Activated CD8-positive, alpha-beta memory T cell treated with anti-CD3 and anti-CD28 coated beads, Interleukin-2, amount 10 ng/mL, durations not matched to agents 7 days and 5 days (primary cell): ENCODE measurements around the gene TMIE. TPM values are rescaled to one million over a fixed set of nuclear protein-coding genes. Genes with fewer than 3 reads are reported as not detected.
A peak's percentile ranks its signal among the peaks of the same experiment; 100 is the strongest.
"Not testable (repeated sequence)": the region's sequence is repeated elsewhere in the genome, so short reads cannot be mapped to it uniquely, and the experiment has no call there.

Experiments used
- ATAC-seq: fragments of 150-1000 bp; cut with Tn5 transposase; one replicate; pipeline ENCODE4 v1.10.0; 2021; ENCODE audit warnings: moderate library complexity
- CTCF ChIA-PET: fragments of 350-600 bp; sonication (Branson Sonifier 250); formaldehyde crosslinking; loops from one replicate; lab custom pipeline; 2021; ENCODE audit warnings: antibody characterized with exemption; lab: Charles Lee
- DNase-seq: peaks from one replicate; pipeline ENCODE4 v3.0.0-alpha.2; 2020
- H3K27ac Mint-ChIP-seq: one replicate; pipeline ENCODE4 v1.8.0; 2021; ENCODE audit warnings: mild to moderate bottlenecking, mixed read lengths
- H3K27me3 Mint-ChIP-seq: one replicate; pipeline ENCODE4 v1.8.0; 2021; ENCODE audit warnings: mixed read lengths
- H3K36me3 Mint-ChIP-seq: one replicate; pipeline ENCODE4 v1.8.0; 2021; ENCODE audit warnings: mild to moderate bottlenecking, mixed read lengths
- H3K4me1 Mint-ChIP-seq: one replicate; pipeline ENCODE4 v1.8.0; 2021; ENCODE audit warnings: mixed read lengths
- H3K4me3 Mint-ChIP-seq: one replicate; pipeline ENCODE4 v1.8.0; 2021; ENCODE audit warnings: mild to moderate bottlenecking, moderate library complexity, mixed read lengths
- H3K9me3 Mint-ChIP-seq: one replicate; pipeline ENCODE4 v1.8.0; 2022; ENCODE audit warnings: low read depth, mixed read lengths
- total RNA-seq, 2 experiments: library from RNA; stranded (reverse); gene quantifications; one replicate each; pipeline ENCODE4 v1.2.3, GENCODE V29; 2021

TMIE gene
- total RNA-seq, 2 experiments from 2014 or later = not detected

DNA sequence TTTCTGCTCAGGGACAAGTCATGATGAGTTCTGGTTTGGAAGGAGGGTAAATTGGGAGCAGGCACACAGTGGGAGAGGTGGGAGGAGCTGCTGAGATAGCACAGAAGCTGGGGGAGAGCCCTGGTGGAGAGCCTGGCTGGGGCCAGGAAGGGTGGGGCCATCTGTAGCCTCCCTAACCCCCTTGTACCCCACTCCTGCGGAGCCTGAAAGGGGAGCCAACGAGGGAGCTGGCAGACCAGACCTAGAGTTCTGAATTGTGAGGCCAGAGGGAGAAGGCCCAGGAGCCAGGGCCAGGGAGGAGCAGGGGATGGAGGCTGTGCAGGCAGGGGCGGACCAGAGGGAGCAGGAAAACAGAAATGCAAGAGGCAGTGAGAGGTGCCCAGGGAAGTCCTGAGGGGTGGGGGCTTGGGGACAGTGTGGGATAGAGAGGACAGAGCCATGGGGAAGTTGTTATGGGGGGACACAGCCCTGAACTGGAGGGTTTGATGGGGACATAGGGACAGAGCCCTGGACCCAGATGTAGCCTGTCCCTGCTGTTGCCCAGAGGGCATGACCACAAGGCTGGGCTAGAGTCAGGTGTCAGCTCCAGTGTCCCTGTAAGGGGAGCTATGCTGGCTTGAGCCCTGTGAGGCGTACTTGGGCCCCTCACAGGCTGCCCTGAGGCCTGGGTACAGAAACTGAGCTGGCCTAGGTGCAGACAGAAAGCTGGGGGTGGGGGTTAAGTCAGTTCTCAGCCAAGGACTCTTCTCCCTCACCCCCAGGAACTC is 1.2 kb downstream of the TMIE start:
- DNase-seq (no peak), ATAC-seq (no peak)
- no peaks in the 10 kb centered on the region for H3K4me1 Mint-ChIP-seq
- no peak overlapping the region for H3K4me3 Mint-ChIP-seq
- CTCF ChIA-PET = interaction anchor here (1.6 to 2.5 kb wide), 3 partner anchors 193 to 210 kb away, joined by 5 to 11 read pairs (median 7); no protein-coding TSS in a partner anchor
- no peaks in the 10 kb centered on the region for H3K9me3 Mint-ChIP-seq
- H3K36me3 Mint-ChIP-seq = no peaks in the 10 kb centered on the region
- peaks cover 29% of the 10 kb centered on the region for H3K27me3 Mint-ChIP-seq
- H3K27ac Mint-ChIP-seq = no peak overlapping the region

DNA sequence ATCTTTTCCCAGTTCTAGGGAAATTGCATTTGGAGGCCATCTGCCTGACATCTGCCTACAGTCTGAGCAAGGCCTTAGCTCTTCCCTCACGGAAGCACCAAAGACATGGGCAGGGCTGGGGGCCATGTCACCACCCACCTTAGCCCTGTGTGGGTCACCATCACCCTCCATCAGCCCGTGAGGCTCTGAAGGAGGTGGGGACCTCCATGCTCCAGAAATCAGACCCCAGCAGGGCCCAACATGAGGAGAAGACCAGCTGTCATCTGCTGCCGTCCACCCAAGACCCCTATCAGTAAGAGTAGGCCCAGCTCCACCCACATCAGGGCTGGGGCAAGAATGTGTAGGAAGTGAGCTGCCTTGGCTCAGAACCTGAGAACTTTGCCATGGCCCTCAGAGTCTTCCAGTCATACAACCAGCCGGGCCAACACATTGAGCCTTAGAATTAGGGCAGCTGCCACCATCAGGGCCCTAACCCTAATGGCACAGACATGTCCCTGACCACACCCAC is 1.9 kb downstream of the TMIE start:
- H3K4me1 Mint-ChIP-seq = no peaks in the 10 kb centered on the region
- no peak overlapping the region for H3K4me3 Mint-ChIP-seq
- ATAC-seq (no peak), DNase-seq (no peak)
- CTCF ChIA-PET = interaction anchor here (1.6 to 2.5 kb wide), 3 partner anchors 192 to 210 kb away, joined by 5 to 11 read pairs (median 7); no protein-coding TSS in a partner anchor
- H3K27me3 Mint-ChIP-seq = peaks cover 29% of the 10 kb centered on the region
- no peaks in the 10 kb centered on the region for H3K36me3 Mint-ChIP-seq
- H3K9me3 Mint-ChIP-seq = no peaks in the 10 kb centered on the region
- no peak overlapping the region for H3K27ac Mint-ChIP-seq

DNA sequence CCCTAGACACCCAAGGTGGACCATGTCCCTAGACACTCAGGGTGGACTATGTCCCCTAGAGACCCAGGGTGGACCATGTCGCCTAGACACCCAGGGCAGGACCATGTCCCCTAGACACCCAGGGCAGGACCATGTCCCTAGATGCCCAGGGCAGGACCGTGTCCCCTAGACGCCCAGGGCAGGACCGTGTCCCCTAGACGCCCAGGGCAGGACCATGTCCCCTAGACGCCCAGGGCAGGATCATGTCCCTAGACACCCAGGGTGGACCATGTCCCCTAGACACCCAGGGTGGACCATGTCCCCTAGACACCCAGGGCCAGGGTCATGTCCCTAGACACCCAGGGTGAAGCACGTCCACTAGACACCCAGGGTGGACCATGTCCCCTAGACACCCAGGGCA is 3.2 kb downstream of the TMIE start:
- ATAC-seq, H3K9me3 Mint-ChIP-seq, DNase-seq, H3K27ac Mint-ChIP-seq, H3K36me3 Mint-ChIP-seq, H3K4me1 Mint-ChIP-seq, CTCF ChIA-PET, H3K4me3 Mint-ChIP-seq: not testable (repeated sequence)
- peaks cover 27% of the 10 kb centered on the region for H3K27me3 Mint-ChIP-seq

DNA sequence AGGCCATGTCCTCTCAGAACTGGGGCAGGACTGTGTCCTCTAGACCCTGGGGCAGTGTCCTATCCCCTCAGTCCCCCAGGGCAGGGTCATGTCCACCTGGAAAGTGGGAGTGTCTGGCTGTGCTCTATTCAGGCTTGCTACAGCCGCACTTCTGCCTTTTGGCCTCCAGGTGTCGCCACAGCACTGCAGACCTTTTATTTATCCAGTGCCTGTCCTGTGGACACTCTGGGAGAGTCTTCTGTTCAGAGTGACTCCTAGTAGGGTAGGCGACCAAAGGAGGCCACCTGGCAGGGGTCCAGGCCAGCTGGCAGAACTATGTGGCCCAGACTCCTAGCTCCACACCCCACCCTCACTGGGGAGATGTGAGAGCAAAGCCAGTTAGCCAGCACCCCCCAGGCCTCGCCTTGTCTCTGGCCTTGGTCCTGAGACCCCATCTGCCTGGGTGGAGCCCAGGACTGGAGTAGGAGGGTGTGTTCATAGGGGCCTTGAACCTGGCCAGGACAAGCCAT is 3.9 kb downstream of the TMIE start:
- no peak overlapping the region for H3K27ac Mint-ChIP-seq
- no peaks in the 10 kb centered on the region for H3K9me3 Mint-ChIP-seq
- no peaks in the 10 kb centered on the region for H3K36me3 Mint-ChIP-seq
- peak; percentile 76 for DNase-seq
- H3K27me3 Mint-ChIP-seq = peaks cover 21% of the 10 kb centered on the region
- no peak overlapping the region for H3K4me3 Mint-ChIP-seq
- ATAC-seq = peak; percentile 82
- CTCF ChIA-PET = interaction anchor here (0.6 to 4.4 kb wide), 6 partner anchors 9 to 205 kb away, joined by 3 to 23 read pairs (median 6); no protein-coding TSS in a partner anchor
- no peaks in the 10 kb centered on the region for H3K4me1 Mint-ChIP-seq

DNA sequence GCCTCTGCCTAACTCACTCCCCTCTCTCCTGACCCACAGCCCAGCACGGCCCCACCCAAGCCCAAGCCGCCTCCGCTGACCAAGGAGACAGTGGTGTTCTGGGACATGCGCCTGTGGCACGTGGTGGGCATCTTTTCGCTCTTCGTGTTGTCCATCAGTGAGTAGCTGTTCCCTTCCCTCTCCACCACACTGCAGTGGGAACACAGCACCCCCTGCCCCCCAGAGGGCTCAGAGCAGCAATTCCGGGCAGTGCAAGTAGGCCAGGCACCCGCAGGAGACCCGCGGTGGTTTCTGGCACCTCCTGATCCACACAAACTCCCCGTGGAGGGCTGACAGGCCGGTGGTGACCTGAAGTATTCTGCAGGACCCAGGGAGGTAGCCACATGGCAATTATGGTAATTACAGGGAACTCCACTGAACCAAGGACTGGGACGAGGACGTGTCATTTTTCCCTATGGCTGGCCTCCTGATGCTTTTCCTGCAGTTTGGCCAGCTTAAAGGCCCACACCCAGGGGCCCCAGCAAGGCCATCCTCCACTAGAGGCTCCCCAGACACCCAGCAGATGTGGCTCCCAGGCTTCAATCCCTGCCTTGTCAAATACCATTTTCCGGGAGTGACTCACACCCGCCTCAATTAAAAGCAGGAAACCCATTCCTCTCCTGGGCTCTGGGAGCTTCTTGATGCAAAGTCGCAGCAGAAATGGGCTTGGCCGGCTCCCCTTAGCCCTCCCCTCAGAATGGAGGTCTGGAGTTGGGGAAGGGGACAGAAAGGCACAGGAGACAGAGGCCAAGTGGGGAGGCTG is 4.8 kb downstream of the TMIE start:
- Mint-ChIP-seq H3K27me3 (peaks cover 13% of the 10 kb centered on the region), H3K27ac (peak overlapping the region; percentile 42), H3K4me1 (no peaks in the 10 kb centered on the region), H3K9me3 (no peaks in the 10 kb centered on the region), H3K4me3 (no peak overlapping the region), H3K36me3 (no peaks in the 10 kb centered on the region)
- DNase-seq (no peak), ATAC-seq (no peak)
- CTCF ChIA-PET = interaction anchor here (0.6 to 4.4 kb wide), 6 partner anchors 9 to 204 kb away, joined by 3 to 23 read pairs (median 6); no protein-coding TSS in a partner anchor

DNA sequence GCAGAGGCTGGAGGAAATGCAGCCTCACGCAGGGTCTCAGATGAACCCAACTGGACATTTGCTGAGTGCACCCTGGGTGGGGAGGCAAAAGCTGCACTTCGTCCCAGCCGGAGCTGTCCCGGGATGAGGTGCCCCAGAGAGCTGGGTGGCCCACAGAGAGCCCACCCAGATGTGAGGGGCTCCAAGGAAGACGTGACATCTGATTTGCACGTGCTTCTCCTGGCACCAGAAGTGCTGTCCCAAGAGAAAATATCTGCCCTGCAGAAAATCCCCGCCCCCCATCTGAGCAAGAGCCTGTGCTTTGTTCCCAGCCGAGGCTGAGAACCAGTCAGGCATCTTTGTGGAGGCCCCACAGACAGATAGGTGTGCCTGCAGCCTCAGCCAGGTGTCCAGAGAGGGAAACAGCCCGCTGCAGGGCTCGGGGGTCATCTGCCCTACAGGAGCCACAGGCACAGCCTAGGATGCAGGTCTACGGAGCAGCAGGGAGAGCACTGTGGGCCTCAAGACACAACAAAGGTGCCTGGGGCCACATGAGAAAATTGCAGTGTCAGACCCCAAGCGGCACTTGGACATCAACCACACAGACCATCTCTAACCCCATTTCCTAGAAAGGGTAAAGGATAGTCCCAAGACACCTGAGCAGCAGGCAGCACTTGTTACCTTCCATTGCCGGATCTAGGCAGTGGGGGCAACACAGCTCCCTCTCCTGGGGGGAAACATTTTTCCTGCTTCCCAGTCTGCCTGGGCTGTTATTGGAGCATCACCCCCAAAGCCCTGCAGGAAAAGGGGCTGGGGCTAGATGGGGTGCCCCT is 5.8 kb downstream of the TMIE start:
- no peak for ATAC-seq
- H3K27me3 Mint-ChIP-seq = peaks cover 6% of the 10 kb centered on the region
- CTCF ChIA-PET = interaction anchor here (1.0 to 4.4 kb wide), 5 partner anchors 10 to 188 kb away, joined by 3 to 23 read pairs (median 3); no protein-coding TSS in a partner anchor
- H3K4me3 Mint-ChIP-seq = no peak overlapping the region
- no peaks in the 10 kb centered on the region for H3K36me3 Mint-ChIP-seq
- DNase-seq = no peak
- H3K9me3 Mint-ChIP-seq = no peaks in the 10 kb centered on the region
- no peaks in the 10 kb centered on the region for H3K4me1 Mint-ChIP-seq
- no peak overlapping the region for H3K27ac Mint-ChIP-seq

DNA sequence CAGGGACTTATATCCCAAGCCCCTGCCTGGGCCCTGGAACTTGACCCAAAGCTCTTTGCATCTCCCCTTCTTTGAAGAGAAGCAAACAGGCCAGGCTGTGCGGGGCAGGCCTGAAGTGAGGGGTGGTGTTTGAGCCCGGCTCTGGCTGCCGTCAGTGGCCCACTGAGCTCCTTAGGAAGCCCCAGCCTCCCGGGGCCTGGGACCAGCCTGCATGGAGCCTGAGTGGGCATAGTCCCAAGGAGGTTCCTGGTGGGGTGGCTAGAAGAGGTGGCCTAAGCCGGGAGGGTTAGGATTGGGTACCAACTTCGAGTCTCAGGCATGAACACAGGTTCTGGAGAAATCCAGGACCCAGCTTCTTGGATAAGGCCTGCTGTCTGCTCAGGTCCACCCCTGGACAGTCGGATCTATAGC is 6.4 kb downstream of the TMIE start:
- DNase-seq = no peak
- Mint-ChIP-seq H3K9me3 (no peaks in the 10 kb centered on the region), H3K4me1 (no peaks in the 10 kb centered on the region), H3K4me3 (no peak overlapping the region), H3K27ac (no peak overlapping the region), H3K36me3 (no peaks in the 10 kb centered on the region), H3K27me3 (peaks cover under 1% of the 10 kb centered on the region)
- ATAC-seq = no peak
- CTCF ChIA-PET = interaction anchor here (1.0 to 4.4 kb wide), 5 partner anchors 11 to 188 kb away, joined by 3 to 23 read pairs (median 3); no protein-coding TSS in a partner anchor

DNA sequence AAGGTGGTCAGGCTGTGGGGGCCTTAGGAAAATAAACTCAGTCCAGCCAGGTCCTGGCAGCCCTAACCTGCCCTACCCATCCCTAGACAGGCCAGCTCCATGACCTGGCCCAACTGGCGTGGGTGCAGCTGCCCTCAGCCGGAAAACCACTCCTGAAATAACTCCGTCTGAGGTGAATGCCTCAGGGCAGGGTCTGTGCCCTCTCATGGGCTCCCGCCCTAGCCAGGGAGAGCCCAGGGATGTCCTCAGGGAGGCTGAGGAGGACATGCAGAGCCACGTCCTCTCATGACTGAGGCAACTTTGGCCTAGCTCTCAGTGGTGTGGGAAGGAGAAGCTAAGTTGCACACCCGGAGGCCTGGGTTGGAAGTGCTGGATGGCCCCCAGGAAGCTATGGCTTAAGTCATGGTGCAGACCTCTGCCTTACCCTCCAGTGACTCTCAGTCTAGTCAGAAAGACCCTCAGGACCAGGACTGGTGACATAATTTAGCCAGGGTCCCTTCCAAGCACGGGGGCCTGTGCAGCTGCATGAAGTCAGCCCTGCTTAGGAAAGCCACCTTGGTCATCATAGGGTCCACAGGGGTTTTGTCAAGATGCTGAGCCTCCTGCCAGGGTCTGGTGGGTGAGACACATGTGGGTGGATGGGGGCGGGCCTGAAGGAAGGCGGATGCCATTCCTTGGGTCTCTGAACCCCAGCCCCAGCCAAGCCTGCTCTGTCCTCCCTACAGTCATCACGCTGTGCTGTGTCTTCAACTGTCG is 7.4 kb downstream of the TMIE start:
- no peaks in the 10 kb centered on the region for H3K36me3 Mint-ChIP-seq
- no peak for DNase-seq
- H3K9me3 Mint-ChIP-seq = no peaks in the 10 kb centered on the region
- H3K4me1 Mint-ChIP-seq = no peaks in the 10 kb centered on the region
- H3K27me3 Mint-ChIP-seq = no peaks in the 10 kb centered on the region
- H3K4me3 Mint-ChIP-seq = no peak overlapping the region
- CTCF ChIA-PET = interaction anchor here (1.0 to 4.4 kb wide), 5 partner anchors 12 to 187 kb away, joined by 3 to 23 read pairs (median 3); no protein-coding TSS in a partner anchor
- no peak for ATAC-seq
- H3K27ac Mint-ChIP-seq = no peak overlapping the region

DNA sequence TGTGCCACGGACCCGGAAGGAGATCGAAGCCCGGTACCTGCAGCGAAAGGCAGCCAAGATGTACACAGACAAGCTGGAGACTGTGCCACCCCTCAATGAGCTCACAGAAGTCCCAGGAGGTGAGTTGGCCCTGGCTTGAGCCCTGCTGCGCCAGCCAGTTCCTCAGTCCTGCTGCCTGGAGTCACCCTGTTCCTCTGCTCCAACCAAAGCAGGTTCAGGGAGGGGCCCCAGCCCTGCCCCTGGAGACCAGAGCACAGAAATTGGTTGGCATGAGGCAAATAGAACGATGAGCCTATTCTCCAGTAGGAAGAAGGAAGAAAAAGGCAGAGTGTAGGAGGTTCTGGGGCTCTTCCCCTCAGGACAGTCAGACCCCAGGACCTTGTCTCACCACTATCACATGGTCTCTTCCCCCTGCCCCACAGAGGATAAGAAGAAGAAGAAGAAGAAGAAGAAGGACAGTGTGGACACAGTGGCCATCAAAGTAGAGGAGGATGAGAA is 8.0 kb downstream of the TMIE start:
- H3K27ac Mint-ChIP-seq = no peak overlapping the region
- CTCF ChIA-PET = interaction anchor here (1.2 to 4.4 kb wide), 2 partner anchors 186 kb away, joined by 3 to 23 read pairs; no protein-coding TSS in a partner anchor
- DNase-seq (no peak), ATAC-seq (no peak)
- no peaks in the 10 kb centered on the region for H3K4me1 Mint-ChIP-seq
- no peaks in the 10 kb centered on the region for H3K27me3 Mint-ChIP-seq
- H3K9me3 Mint-ChIP-seq = no peaks in the 10 kb centered on the region
- no peak overlapping the region for H3K4me3 Mint-ChIP-seq
- H3K36me3 Mint-ChIP-seq = no peaks in the 10 kb centered on the region

DNA sequence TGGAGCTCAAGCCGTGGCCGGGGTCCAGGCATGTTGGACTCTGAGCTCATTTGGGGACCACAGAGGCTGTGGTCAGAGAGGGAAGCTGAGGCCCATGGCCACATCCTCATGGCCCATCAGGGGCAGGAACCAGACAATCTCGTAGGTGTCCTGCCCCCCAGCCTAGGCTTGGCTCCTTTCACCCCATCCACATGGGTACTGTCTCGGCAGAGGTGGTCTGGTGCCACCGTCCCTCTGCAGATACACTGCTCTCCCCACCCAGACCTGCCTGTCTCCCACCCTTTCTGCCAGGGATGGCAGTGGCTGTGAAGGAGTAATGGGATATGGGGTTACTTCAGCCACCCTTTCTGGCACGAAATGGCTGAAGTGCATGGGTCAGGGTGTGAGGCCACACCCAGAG is 8.5 kb downstream of the TMIE start:
- no peak for ATAC-seq
- H3K9me3 Mint-ChIP-seq = no peaks in the 10 kb centered on the region
- H3K27me3 Mint-ChIP-seq = no peaks in the 10 kb centered on the region
- no peak overlapping the region for H3K27ac Mint-ChIP-seq
- CTCF ChIA-PET = interaction anchor here (0.5 to 1.2 kb wide), 2 partner anchors 27 to 185 kb away, joined by 3 read pairs; no protein-coding TSS in a partner anchor
- H3K36me3 Mint-ChIP-seq = no peaks in the 10 kb centered on the region
- H3K4me3 Mint-ChIP-seq = no peak overlapping the region
- H3K4me1 Mint-ChIP-seq = no peaks in the 10 kb centered on the region
- no peak for DNase-seq

DNA sequence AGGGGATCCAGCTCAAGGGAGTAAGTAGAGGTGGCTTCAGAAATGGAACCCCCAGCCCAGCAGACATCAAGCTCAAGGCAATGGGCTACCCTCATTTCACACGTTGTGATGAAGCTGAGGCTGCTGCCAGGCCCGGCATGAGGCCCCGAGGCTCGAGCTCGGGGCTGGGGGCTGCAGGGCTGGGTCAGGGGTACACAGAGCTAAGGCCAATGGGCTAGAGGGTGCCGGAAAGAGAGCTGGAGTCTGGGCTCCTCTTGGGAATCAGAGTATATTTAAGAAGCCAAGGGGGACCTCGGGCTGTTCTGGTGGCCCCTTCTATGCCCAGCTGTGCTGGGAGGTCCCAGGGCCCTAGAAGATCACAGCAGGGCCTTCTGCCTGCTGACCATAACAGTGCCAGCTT is 9.0 kb downstream of the TMIE start:
- no peak for ATAC-seq
- no peak overlapping the region for H3K4me3 Mint-ChIP-seq
- no peaks in the 10 kb centered on the region for H3K9me3 Mint-ChIP-seq
- CTCF ChIA-PET = interaction anchor here (0.5 to 1.2 kb wide), 2 partner anchors 27 to 184 kb away, joined by 3 read pairs; no protein-coding TSS in a partner anchor
- no peak for DNase-seq
- no peaks in the 10 kb centered on the region for H3K4me1 Mint-ChIP-seq
- no peak overlapping the region for H3K27ac Mint-ChIP-seq
- no peaks in the 10 kb centered on the region for H3K36me3 Mint-ChIP-seq
- no peaks in the 10 kb centered on the region for H3K27me3 Mint-ChIP-seq
